IPS-18a (cell line): ENCODE measurements around the gene SLC39A11.

Experiments
- H3K27ac ChIP-seq: one replicate; pipeline ENCODE4 v1.5.1; 2013; ENCODE audit warnings: low read length
- H3K27me3 ChIP-seq: one replicate; pipeline ENCODE4 v1.6.1; 2013; ENCODE audit warnings: mild to moderate bottlenecking, low read length; ENCODE audit not compliant: control insufficient read depth, insufficient read depth
- H3K36me3 ChIP-seq: one replicate; pipeline ENCODE4 v1.6.1; 2013; ENCODE audit warnings: low read depth, low read length; ENCODE audit not compliant: control insufficient read depth
- H3K4me1 ChIP-seq: one replicate; pipeline ENCODE4 v1.6.1; 2013; ENCODE audit warnings: low read depth, low read length; ENCODE audit not compliant: control insufficient read depth
- H3K4me3 ChIP-seq: one replicate; pipeline ENCODE4 v1.5.1; 2013; ENCODE audit warnings: low read length
- H3K9ac ChIP-seq: one replicate; pipeline ENCODE4 v1.6.1; 2013; ENCODE audit warnings: mild to moderate bottlenecking, low read length, moderate library complexity
- H3K9me3 ChIP-seq: one replicate; pipeline ENCODE4 v1.6.1; 2013; ENCODE audit warnings: low read depth, low read length; ENCODE audit not compliant: control insufficient read depth

Gene SLC39A11

GRCh38 chr17:72869630-72870029, 222.9 kb downstream of the SLC39A11 start:
- Histone ChIP-seq H3K27me3 (no peaks in the 10 kb centered on the region), H3K9ac (no peak overlapping the region), H3K9me3 (peaks cover 3% of the 10 kb centered on the region), H3K36me3 (no peaks in the 10 kb centered on the region), H3K4me3 (no peak overlapping the region), H3K27ac (no peak overlapping the region), H3K4me1 (no peaks in the 10 kb centered on the region)

GRCh38 chr17:72865954-72866353, 226.5 kb downstream of the SLC39A11 start:
- no peaks in the 10 kb centered on the region for H3K4me1 ChIP-seq
- peaks cover 3% of the 10 kb centered on the region for H3K9me3 ChIP-seq
- H3K4me3 ChIP-seq = no peak overlapping the region
- no peaks in the 10 kb centered on the region for H3K27me3 ChIP-seq
- no peak overlapping the region for H3K27ac ChIP-seq
- no peaks in the 10 kb centered on the region for H3K36me3 ChIP-seq
- no peak overlapping the region for H3K9ac ChIP-seq

DNA sequence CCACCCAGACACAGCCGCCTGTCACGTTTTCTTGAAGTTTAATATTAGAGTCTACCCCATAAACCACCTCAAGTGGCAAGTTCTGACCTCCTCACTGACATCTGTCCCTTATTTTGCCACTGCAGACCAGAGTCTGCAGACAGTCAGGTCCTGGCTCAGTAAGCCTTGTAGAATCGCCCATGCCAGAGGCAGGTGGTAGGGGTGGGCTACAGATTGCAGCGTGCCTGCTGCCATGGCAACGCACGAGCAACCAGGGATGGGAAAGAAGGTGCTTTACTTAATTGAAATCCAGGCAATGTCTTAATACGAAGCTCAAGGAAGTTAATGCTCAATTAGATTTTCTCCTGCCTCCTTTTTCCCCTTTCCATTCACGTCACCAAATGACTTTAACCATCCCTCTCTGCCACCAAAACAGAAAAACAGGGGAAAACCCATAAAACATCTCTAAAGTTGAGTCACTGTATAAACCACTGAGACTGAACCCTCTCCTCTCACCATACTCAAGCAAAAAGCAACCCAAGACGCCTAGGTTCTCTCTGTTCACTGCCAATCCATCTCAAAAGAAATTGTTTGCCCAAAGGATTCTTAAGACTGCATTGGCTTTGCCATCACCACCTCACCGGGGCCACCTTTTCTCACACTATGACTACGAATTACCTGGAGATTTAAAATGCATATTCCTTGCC, 228.8 kb downstream of the SLC39A11 start:
- Histone ChIP-seq H3K4me1 (no peaks in the 10 kb centered on the region), H3K27me3 (no peaks in the 10 kb centered on the region), H3K27ac (no peak overlapping the region), H3K4me3 (no peak overlapping the region), H3K36me3 (no peaks in the 10 kb centered on the region), H3K9me3 (peaks cover 3% of the 10 kb centered on the region), H3K9ac (no peak overlapping the region)

DNA sequence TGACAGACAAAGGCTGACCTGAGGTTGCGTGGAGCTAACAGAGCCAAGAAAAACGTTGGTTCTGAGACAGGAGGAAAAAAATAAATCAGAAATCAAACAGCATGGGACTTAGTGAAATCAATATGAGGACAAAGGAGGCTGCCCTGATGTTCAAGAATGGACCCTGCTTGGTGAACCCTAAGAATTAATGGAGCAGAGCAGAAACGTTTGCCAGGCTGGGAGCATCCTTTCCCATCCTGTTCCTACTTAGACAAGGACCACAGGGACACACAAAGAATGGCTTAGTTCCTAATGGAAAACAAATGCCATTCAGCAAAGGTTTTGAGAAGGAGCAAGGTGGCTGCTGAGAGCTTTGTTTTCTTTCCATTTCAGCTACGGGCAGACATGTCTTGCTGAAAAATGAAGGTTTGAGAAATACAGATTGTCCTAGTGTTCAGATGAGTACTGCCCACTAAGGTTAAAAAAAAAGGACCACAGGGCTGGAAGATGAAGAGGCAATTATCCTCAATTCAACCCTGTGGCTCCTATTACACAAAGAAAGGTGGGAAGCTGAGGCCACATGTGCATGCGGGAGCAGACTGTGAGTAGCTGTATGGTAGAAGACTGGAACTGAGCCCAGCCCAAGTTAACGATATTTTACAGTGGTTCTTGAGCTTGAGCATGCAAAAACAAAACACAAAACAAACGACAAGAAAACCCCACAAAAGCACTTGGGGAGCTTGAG, 230.1 kb downstream of the SLC39A11 start:
- no peak overlapping the region for H3K4me3 ChIP-seq

GRCh38 chr17:72861811-72862210, 230.7 kb downstream of the SLC39A11 start:
- Histone ChIP-seq H3K4me1 (no peaks in the 10 kb centered on the region), H3K36me3 (no peaks in the 10 kb centered on the region), H3K4me3 (no peak overlapping the region), H3K27ac (no peak overlapping the region), H3K9me3 (peaks cover 3% of the 10 kb centered on the region), H3K27me3 (no peaks in the 10 kb centered on the region), H3K9ac (no peak overlapping the region)

More for the DNA sequence above, 230.1 kb downstream of the SLC39A11 start:
- H3K36me3 ChIP-seq = no peaks in the 10 kb centered on the region
- no peaks in the 10 kb centered on the region for H3K4me1 ChIP-seq
- H3K27ac ChIP-seq = no peak overlapping the region
- peaks cover 3% of the 10 kb centered on the region for H3K9me3 ChIP-seq
- no peak overlapping the region for H3K9ac ChIP-seq
- no peaks in the 10 kb centered on the region for H3K27me3 ChIP-seq

GRCh38 chr17:72860778-72861177, 231.7 kb downstream of the SLC39A11 start:
- Histone ChIP-seq H3K4me1 (no peaks in the 10 kb centered on the region), H3K27me3 (no peaks in the 10 kb centered on the region), H3K9ac (no peak overlapping the region), H3K9me3 (no peaks in the 10 kb centered on the region), H3K36me3 (no peaks in the 10 kb centered on the region), H3K4me3 (no peak overlapping the region), H3K27ac (no peak overlapping the region)

DNA sequence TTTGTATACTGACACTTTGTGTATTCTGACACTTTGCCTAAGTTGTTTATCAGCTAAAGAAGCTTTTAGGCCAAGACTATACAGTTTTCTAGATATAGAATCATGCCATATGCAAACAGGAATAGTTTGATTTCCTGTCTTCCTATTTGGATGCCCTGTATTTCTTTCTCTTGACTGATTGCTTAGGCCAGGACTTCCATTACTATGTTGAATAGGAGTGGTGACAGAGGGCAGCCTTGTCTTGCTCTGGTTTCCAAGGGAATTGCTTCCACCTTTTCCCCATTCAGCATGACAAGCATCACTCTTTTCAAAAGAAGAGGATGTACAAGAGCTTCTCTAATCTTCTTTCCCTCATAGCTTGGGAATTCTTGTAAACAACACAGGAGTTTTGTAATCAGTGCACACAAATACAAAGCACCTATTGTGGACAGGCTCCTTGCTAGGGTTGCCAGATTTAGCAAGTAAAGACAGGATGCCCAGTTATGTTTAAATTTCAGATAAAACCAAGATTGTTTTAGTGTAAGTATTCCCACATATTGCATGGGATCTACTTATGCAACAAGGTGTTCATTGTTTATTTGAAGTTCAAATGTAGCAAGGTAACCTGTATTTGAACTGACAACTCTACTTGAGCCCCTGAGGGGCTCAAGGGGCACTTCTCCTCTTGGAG, 233.5 kb downstream of the SLC39A11 start:
- Histone ChIP-seq H3K4me3 (no peak overlapping the region), H3K9me3 (no peaks in the 10 kb centered on the region)

GRCh38 chr17:72853440-72854415, 238.8 kb downstream of the SLC39A11 start:
- no peak overlapping the region for H3K27ac ChIP-seq
- peaks cover 5% of the 10 kb centered on the region for H3K4me1 ChIP-seq
- no peak overlapping the region for H3K9ac ChIP-seq
- H3K36me3 ChIP-seq = no peaks in the 10 kb centered on the region
- H3K9me3 ChIP-seq = no peaks in the 10 kb centered on the region
- H3K4me3 ChIP-seq = no peak overlapping the region
- no peaks in the 10 kb centered on the region for H3K27me3 ChIP-seq

More for the DNA sequence above, 233.5 kb downstream of the SLC39A11 start:
- H3K9ac ChIP-seq = no peak overlapping the region
- H3K27me3 ChIP-seq = no peaks in the 10 kb centered on the region
- H3K27ac ChIP-seq = no peak overlapping the region
- no peaks in the 10 kb centered on the region for H3K36me3 ChIP-seq
- peaks cover 5% of the 10 kb centered on the region for H3K4me1 ChIP-seq

GRCh38 chr17:72852277-72852938, 240.1 kb downstream of the SLC39A11 start:
- Histone ChIP-seq H3K4me3 (no peak overlapping the region), H3K36me3 (no peaks in the 10 kb centered on the region), H3K9ac (no peak overlapping the region), H3K27me3 (no peaks in the 10 kb centered on the region), H3K4me1 (peaks cover 5% of the 10 kb centered on the region), H3K9me3 (no peaks in the 10 kb centered on the region), H3K27ac (no peak overlapping the region)

GRCh38 chr17:72850410-72851118, 241.9 kb downstream of the SLC39A11 start:
- Histone ChIP-seq H3K36me3 (no peaks in the 10 kb centered on the region), H3K4me3 (no peak overlapping the region), H3K9me3 (no peaks in the 10 kb centered on the region), H3K4me1 (peaks cover 5% of the 10 kb centered on the region), H3K27me3 (no peaks in the 10 kb centered on the region), H3K27ac (no peak overlapping the region), H3K9ac (no peak overlapping the region)
